HepG2 (cell line): Measurements from ENCODE around the gene MCC. TPM values are rescaled to one million over a fixed set of nuclear protein-coding genes. Genes with fewer than 3 reads are reported as not detected.

Source experiments
- ATF6 ChIP-seq: sonication (generic); formaldehyde crosslinking; conservative IDR thresholded peaks from 2 replicates; pipeline ENCODE4 v1.4.0; 2020; ENCODE audit warnings: missing genetic modification reagents
- ATF7-NPFF ChIP-seq: sonication (generic); formaldehyde crosslinking; IDR thresholded peaks from 2 replicates; pipeline ENCODE4 v1.8.1; 2023; ENCODE audit warnings: mild to moderate bottlenecking, low read depth, missing genetic modification reagents, moderate library complexity
- CTCF ChIP-seq: sonication (generic); formaldehyde crosslinking; IDR thresholded peaks from 2 replicates; pipeline ENCODE4 v1.5.0; 2020; ENCODE audit warnings: mild to moderate bottlenecking, missing genetic modification reagents, moderate library complexity
- FOXJ3 ChIP-seq: sonication (generic); formaldehyde crosslinking; IDR thresholded peaks from 2 replicates; pipeline ENCODE4 v1.4.0; 2020; ENCODE audit warnings: missing genetic modification reagents, mild to moderate bottlenecking, borderline replicate concordance
- HDAC2 ChIP-seq: sonication (generic); formaldehyde crosslinking; IDR thresholded peaks from 2 replicates; pipeline ENCODE4 v1.4.0; 2020; ENCODE audit warnings: missing genetic modification reagents
- KDM5A ChIP-seq: fragments of 200-600 bp; sonication (generic); IDR thresholded peaks from 2 replicates; pipeline ENCODE4 v1.7.0; 2018; ENCODE audit warnings: antibody characterized with exemption, mild to moderate bottlenecking, low read length, borderline replicate concordance
- MYC ChIP-seq: sonication (generic); formaldehyde crosslinking; IDR thresholded peaks from 2 replicates; pipeline ENCODE4 v1.9.0; 2021; ENCODE audit warnings: missing genetic modification reagents, borderline replicate concordance
- RFXANK ChIP-seq: IDR thresholded peaks from 2 replicates; pipeline ENCODE4 v1.6.1; 2016
- SIN3B ChIP-seq: fragments of 150-350 bp; IDR thresholded peaks from 2 replicates; pipeline ENCODE4 v1.6.1; 2014; ENCODE audit warnings: low read length
- ZBTB46 ChIP-seq: sonication (generic); formaldehyde crosslinking; IDR thresholded peaks from 2 replicates; pipeline ENCODE4 v1.4.0; 2020; ENCODE audit warnings: mild to moderate bottlenecking, missing genetic modification reagents, borderline replicate concordance
- ZKSCAN5 ChIP-seq: sonication (generic); formaldehyde crosslinking; IDR thresholded peaks from 2 replicates; pipeline ENCODE4 v1.5.1; 2020; ENCODE audit warnings: mild to moderate bottlenecking, missing genetic modification reagents
- ZNF136 ChIP-seq: sonication (generic); formaldehyde crosslinking; IDR thresholded peaks from 2 replicates; pipeline ENCODE4 v1.8.1; 2022; ENCODE audit warnings: low read depth, mild to moderate bottlenecking, moderate library complexity, missing genetic modification reagents
- ZNF652 ChIP-seq: IDR thresholded peaks from 2 replicates; pipeline ENCODE4 v1.6.1; 2016; ENCODE audit warnings: low read depth, borderline replicate concordance
- polyA plus RNA-seq, 8 experiments: library from polyadenylated mRNA; depleted of rRNA in 3 of 8; stranded (reverse) in 7 of 8; unstranded in 1 of 8; fragments of >200 nt; fragmentation: Illumina TruSeq in 4 of 8; extraction: Trizol in 4 of 8; gene quantifications; 2 replicates each; pipeline versions ENCODE4 v1.2.1 to v1.2.3, GENCODE V29; 2011 to 2016; ENCODE audit warnings: low read depth in 4 of 8, missing spikeins in 1 of 8, mixed read lengths in 1 of 8; ENCODE audit not compliant: insufficient read depth in 1 of 8
- total RNA-seq, 5 experiments: library from RNA; depleted of rRNA; stranded (reverse); fragments of >200 nt; fragmentation: Illumina TruSeq; extraction: Trizol; gene quantifications; 2 replicates each; pipeline ENCODE4 v1.2.3, GENCODE V29; 2016; ENCODE audit warnings: low read depth in 1 of 5
- TF ChIP-seq, protein P1 (sequence below): sonication (generic); formaldehyde crosslinking; IDR thresholded peaks from 2 replicates; pipeline ENCODE4 v1.5.1; 2020; ENCODE audit warnings: mild to moderate bottlenecking, missing genetic modification reagents, moderate library complexity
- TF ChIP-seq, protein P2 (sequence below): sonication (generic); formaldehyde crosslinking; IDR thresholded peaks from 2 replicates; pipeline ENCODE4 v1.4.0; 2020; ENCODE audit warnings: missing genetic modification reagents
- TF ChIP-seq, protein P3 (sequence below): sonication (generic); formaldehyde crosslinking; IDR thresholded peaks from 2 replicates; pipeline ENCODE4 v1.4.0; 2020; ENCODE audit warnings: missing genetic modification reagents, mild to moderate bottlenecking, borderline replicate concordance

MCC gene
- total and polyA plus RNA-seq, 2 of the 13 experiments (the other 11 are each of a cell fraction or from before 2014, with no cell fraction given) = 0.55 to 2.4 TPM

DNA sequence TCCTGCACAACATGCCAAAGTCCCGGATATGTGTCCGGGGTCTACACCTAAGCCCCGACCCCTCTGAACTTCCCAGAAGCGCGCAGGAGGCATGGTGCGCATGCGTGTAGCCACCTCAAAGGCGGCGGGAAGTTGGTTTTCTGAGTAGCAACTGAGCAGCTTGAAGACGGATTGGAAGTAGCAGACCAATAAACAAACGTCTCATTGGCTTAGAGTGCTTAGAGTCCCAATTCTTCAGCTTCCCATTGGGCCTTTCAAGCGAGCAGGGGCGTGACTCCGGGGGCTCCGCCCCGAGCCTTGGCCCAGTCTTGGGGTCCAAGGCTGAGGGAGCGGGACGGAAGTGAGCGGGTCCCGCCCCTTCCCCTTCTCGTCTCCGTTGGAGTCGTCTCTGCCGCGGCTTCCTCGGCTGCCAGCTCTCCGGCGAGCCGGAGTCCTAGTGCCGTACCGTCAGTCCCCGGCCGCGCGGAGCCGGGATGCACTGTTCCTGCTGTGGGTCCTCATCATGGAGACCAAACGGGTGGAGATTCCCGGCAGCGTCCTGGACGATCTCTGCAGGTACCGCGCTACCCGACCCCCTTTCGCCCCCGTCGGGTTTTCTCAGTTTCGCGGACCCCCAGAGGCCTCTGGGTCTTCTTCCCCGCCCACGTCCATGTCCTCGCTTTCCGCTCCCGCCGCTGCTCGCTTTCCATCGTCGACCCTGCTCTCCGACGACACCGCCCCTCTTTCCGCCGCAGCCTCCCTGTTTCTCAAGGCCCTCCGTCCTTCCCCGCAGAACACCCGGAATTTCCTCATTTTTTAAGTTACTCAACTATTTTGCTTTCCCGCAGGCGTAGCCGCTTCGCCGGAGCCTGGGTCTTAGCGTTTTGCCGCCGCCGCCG is 511.6 kb downstream of the MCC start, which contains the start of gene DCP2 (continued):
- TF ChIP-seq, protein P1, sequence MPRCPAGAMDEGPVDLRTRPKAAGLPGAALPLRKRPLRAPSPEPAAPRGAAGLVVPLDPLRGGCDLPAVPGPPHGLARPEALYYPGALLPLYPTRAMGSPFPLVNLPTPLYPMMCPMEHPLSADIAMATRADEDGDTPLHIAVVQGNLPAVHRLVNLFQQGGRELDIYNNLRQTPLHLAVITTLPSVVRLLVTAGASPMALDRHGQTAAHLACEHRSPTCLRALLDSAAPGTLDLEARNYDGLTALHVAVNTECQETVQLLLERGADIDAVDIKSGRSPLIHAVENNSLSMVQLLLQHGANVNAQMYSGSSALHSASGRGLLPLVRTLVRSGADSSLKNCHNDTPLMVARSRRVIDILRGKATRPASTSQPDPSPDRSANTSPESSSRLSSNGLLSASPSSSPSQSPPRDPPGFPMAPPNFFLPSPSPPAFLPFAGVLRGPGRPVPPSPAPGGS (CRISPR knock-in tag) = peak; percentile 77
- TF ChIP-seq ZNF652 (CRISPR knock-in tag) = no peak
- 0 out of 2 replicates have a peak, but pooled peaks have one; percentile 5 for TF ChIP-seq SIN3B
- peak; percentile 83 for TF ChIP-seq RFXANK (CRISPR knock-in tag)
- TF ChIP-seq ZKSCAN5 (CRISPR knock-in tag) = peak; percentile 62; the same call in 1 of the 2 replicates
- TF ChIP-seq ZNF136 = no peak
- TF ChIP-seq, protein P2, sequence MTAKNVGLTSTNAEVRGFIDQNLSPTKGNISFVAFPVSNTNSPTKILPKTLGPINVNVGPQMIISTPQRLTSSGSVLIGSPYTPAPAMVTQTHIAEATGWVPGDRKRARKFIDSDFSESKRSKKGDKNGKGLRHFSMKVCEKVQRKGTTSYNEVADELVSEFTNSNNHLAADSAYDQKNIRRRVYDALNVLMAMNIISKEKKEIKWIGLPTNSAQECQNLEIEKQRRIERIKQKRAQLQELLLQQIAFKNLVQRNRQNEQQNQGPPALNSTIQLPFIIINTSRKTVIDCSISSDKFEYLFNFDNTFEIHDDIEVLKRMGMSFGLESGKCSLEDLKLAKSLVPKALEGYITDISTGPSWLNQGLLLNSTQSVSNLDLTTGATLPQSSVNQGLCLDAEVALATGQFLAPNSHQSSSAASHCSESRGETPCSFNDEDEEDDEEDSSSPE (CRISPR knock-in tag) = peak; percentile 99
- TF ChIP-seq FOXJ3 (CRISPR knock-in tag) = peak; percentile 32; the same call in 1 of the 2 replicates
- peak; percentile 74 for TF ChIP-seq HDAC2 (CRISPR knock-in tag)
- TF ChIP-seq ATF7-NPFF (CRISPR knock-in tag) = peak; percentile 84
- peak; percentile 75 for TF ChIP-seq KDM5A
- TF ChIP-seq MYC = peak; percentile 76
- TF ChIP-seq, protein P3, sequence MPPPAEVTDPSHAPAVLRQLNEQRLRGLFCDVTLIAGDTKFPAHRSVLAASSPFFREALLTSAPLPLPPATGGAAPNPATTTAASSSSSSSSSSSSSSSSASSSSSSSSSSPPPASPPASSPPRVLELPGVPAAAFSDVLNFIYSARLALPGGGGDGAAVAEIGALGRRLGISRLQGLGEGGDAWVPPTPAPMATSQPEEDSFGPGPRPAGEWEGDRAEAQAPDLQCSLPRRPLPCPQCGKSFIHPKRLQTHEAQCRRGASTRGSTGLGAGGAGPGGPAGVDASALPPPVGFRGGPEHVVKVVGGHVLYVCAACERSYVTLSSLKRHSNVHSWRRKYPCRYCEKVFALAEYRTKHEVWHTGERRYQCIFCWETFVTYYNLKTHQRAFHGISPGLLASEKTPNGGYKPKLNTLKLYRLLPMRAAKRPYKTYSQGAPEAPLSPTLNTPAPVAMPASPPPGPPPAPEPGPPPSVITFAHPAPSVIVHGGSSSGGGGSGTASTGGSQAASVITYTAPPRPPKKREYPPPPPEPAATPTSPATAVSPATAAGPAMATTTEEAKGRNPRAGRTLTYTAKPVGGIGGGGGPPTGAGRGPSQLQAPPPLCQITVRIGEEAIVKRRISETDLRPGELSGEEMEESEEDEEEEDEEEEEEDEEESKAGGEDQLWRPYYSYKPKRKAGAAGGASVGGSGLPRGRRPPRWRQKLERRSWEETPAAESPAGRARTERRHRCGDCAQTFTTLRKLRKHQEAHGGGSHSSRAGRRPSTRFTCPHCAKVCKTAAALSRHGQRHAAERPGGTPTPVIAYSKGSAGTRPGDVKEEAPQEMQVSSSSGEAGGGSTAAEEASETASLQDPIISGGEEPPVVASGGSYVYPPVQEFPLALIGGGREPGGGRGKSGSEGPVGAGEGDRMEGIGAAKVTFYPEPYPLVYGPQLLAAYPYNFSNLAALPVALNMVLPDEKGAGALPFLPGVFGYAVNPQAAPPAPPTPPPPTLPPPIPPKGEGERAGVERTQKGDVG (CRISPR knock-in tag) = 0 out of 2 replicates have a peak, but pooled peaks have one; percentile 6
- no peak for TF ChIP-seq ATF6 (CRISPR knock-in tag)
- TF ChIP-seq ZBTB46 (CRISPR knock-in tag) = no peak
- TF ChIP-seq CTCF (CRISPR knock-in tag) = no peak
